ENCODE results near the gene STON2. TPM values are rescaled to one million over a fixed set of nuclear protein-coding genes. Genes with fewer than 3 reads are reported as not detected.

STON2 gene
- total and polyA plus RNA-seq, 2 of the 8 experiments (the other 6 are each of a cell fraction or from before 2014, with no cell fraction given) = 8.9 to 50.0 TPM

GRCh38 chr14:81222691-81223090 is 177.4 kb downstream of the STON2 start:
- CTCF ChIA-PET (ENCODE audit: partially characterized antibody) = interaction anchor here (0.6 to 1.7 kb wide), 5 partner anchors 10 to 242 kb away, joined by 3 to 7 read pairs (median 3); no protein-coding TSS in a partner anchor

More at GRCh38 chr14:81222691-81223090, 177.4 kb downstream of the STON2 start:
- no peak for DNase-seq (ENCODE audit: low read depth in 1 of 2, low spot score in 2 of 2)
- no peak overlapping the region for H3K23ac ChIP-seq (ENCODE audit: insufficient read length)
- H2BK12ac ChIP-seq (ENCODE audit: low read depth, low read length) = no peak overlapping the region
- H3K9ac ChIP-seq (replicated peaks in 1 of 4; ENCODE audit: extremely low read depth in 1 of 4, low read depth in 3 of 4, low read length in 3 of 4) = no peak overlapping the region
- no peak overlapping the region for H2AFZ ChIP-seq (ENCODE audit: low read length)
- FAIRE-seq = no peak
- no peak overlapping the region for H2AK5ac ChIP-seq (ENCODE audit: low read depth, low read length)
- H2BK120ac ChIP-seq (replicated peaks; ENCODE audit: low read depth, low read length) = no peak overlapping the region
- no peaks in the 10 kb centered on the region for H3K36me3 ChIP-seq (ENCODE audit: control insufficient read depth in 2 of 4, insufficient read depth in 4 of 4, low read length in 3 of 4)
- H2BK15ac ChIP-seq (ENCODE audit: low read length) = no peak overlapping the region; the same call in 1 of the 2 replicates
- H4K91ac ChIP-seq (replicated peaks; ENCODE audit: insufficient read length, low read length) = no peak overlapping the region
- H3K27ac ChIP-seq (ENCODE audit: low read depth, low read length) = no peak overlapping the region
- no peaks in the 10 kb centered on the region for H3K79me1 ChIP-seq (ENCODE audit: low read depth, low read length)
- H3K56ac ChIP-seq (replicated peaks; ENCODE audit: insufficient read length, low read depth, low read length) = no peak overlapping the region
- no peaks in the 10 kb centered on the region for H3K9me3 ChIP-seq (ENCODE audit: insufficient read depth in 2 of 2, low read depth in 1 of 2, low read length in 1 of 2)
- no peak overlapping the region for H3K18ac ChIP-seq (ENCODE audit: extremely low read depth, low read length)
- POLR2A ChIA-PET (ENCODE audit: partially characterized antibody) = interaction anchor here (1.0 to 4.0 kb wide), 4 partner anchors 10 to 52 kb away, joined by 3 to 38 read pairs (median 9); no protein-coding TSS in a partner anchor
- H4K20me1 ChIP-seq (replicated peaks in 1 of 2; ENCODE audit: control insufficient read depth in 1 of 2, insufficient read depth in 2 of 2, low read length in 2 of 2) = no peaks in the 10 kb centered on the region
- no peaks in the 10 kb centered on the region for H3K27me3 ChIP-seq (replicated peaks in 1 of 4; ENCODE audit: control insufficient read depth in 3 of 4, extremely low read depth in 1 of 4, insufficient read depth in 3 of 4, low read length in 3 of 4)
- no peak for TF ChIP-seq PHF8 (conservative IDR thresholded peaks at IDR 0.05; ENCODE audit: low read depth, low read length)
- TF ChIP-seq SP2 (IDR thresholded peaks at IDR 0.05; ENCODE audit: low read length) = no peak
- TF ChIP-seq FOSL1 (IDR thresholded peaks at IDR 0.05; ENCODE audit: insufficient read depth, low read depth, low read length) = no peak
- TF ChIP-seq CREB1 (IDR thresholded peaks at IDR 0.05) = no peak
- no peak for TF ChIP-seq SUZ12 (IDR thresholded peaks at IDR 0.05; ENCODE audit: low read length)
- no peak for TF ChIP-seq SIX5 (IDR thresholded peaks at IDR 0.05; ENCODE audit: low read depth, low read length)
- no peak for TF ChIP-seq CHD2 (IDR thresholded peaks at IDR 0.05; ENCODE audit: low read length)
- no peak for TF ChIP-seq RXRA (IDR thresholded peaks at IDR 0.05; ENCODE audit: insufficient read depth, low read depth, low read length)
- TF ChIP-seq ATF3 (IDR thresholded peaks at IDR 0.05; ENCODE audit: insufficient read depth, low read depth, low read length) = no peak
- TF ChIP-seq RAD21 (IDR thresholded peaks at IDR 0.05 in 1 of 2, conservative IDR thresholded peaks at IDR 0.05 in 1 of 2; ENCODE audit: low read depth in 2 of 2, low read length in 2 of 2) = no peak
- TF ChIP-seq TCF12 (IDR thresholded peaks at IDR 0.05; ENCODE audit: low read depth, low read length) = no peak
- TF ChIP-seq HDAC6 (IDR thresholded peaks at IDR 0.05; ENCODE audit: low read depth, low read length) = no peak
- no peak for TF ChIP-seq SIRT6 (IDR thresholded peaks at IDR 0.05; ENCODE audit: low read length)
- TF ChIP-seq EP300 (IDR thresholded peaks at IDR 0.05; ENCODE audit: borderline replicate concordance in 1 of 2, low read depth in 2 of 2, low read length in 2 of 2) = no peak
- H3K79me2 ChIP-seq (ENCODE audit: control insufficient read depth in 1 of 2, insufficient read depth in 2 of 2, low read length in 2 of 2) = peaks cover 0 to 22% of the 10 kb centered on the region in 2 experiments; a peak in 3 of 4 replicates
- peaks cover 6% of the 10 kb centered on the region; the same call in 1 of the 2 replicates for H3K23me2 ChIP-seq (ENCODE audit: low read depth, low read length)
- H3K4ac ChIP-seq (replicated peaks; ENCODE audit: insufficient read length, low read depth, low read length) = no peak overlapping the region
- no peak overlapping the region for H2BK5ac ChIP-seq (ENCODE audit: low read depth, low read length)
- WGBS, 2 experiments (ENCODE audit: extremely low coverage in 1 of 2, insufficient coverage in 1 of 2, insufficient read length in 1 of 2, insufficient replicate concordance in 2 of 2, low coverage in 1 of 2, low lambda C conversion rate in 2 of 2, missing lambda C conversion rate in 1 of 2) = 95% methylated on average over 2 of the region's 2 CpGs; no CpG with 5 or more reads in 1 of the 2 experiments
- no peak overlapping the region for H4K5ac ChIP-seq (ENCODE audit: insufficient read length, low read depth, low read length)
- no peak overlapping the region for H4K8ac ChIP-seq (ENCODE audit: extremely low read depth, insufficient read depth, low read length)
- H3K14ac ChIP-seq (ENCODE audit: insufficient read length) = no peak overlapping the region
- peaks cover 0 to 5% (median 0%) of the 10 kb centered on the region in 4 experiments; a peak in 3 of 7 replicates for H3K4me1 ChIP-seq (replicated peaks in 1 of 4; ENCODE audit: control insufficient read depth in 3 of 4, insufficient read depth in 4 of 4, low read length in 3 of 4)
- no peak overlapping the region; a peak in 1 of 4 replicates for H3K4me2 ChIP-seq (ENCODE audit: insufficient read depth in 1 of 2, low read depth in 2 of 2, low read length in 2 of 2)
- no peak overlapping the region for H3K4me3 ChIP-seq (ENCODE audit: extremely low read depth in 1 of 4, insufficient read depth in 2 of 4, low read depth in 3 of 4, low read length in 4 of 4)
- H2BK20ac ChIP-seq (ENCODE audit: low read length) = no peak overlapping the region

Measured in H1 (cell line).